H9 (cell line): Measurements from ENCODE around the gene IQSEC1. TPM values are rescaled to one million over a fixed set of nuclear protein-coding genes. Genes with fewer than 3 reads are reported as not detected.

Source experiments
- DNase-seq: peaks from one replicate; pipeline ENCODE4 v3.0.0-alpha.2; 2017
- H2AFZ ChIP-seq: one replicate; pipeline ENCODE4 v1.6.1; 2013; ENCODE audit warnings: mild to moderate bottlenecking, low read length, control low read depth, moderate library complexity
- H2AK5ac ChIP-seq: 2 replicates; pipeline ENCODE4 v1.6.1; 2013; ENCODE audit warnings: low read length, control low read depth, mixed read lengths; ENCODE audit not compliant: insufficient read length
- H2BK120ac ChIP-seq: one replicate; pipeline ENCODE4 v1.6.1; 2013; ENCODE audit warnings: low read depth, mild to moderate bottlenecking, low read length, control low read depth, inconsistent platforms; ENCODE audit not compliant: poor library complexity, severe bottlenecking
- H2BK12ac ChIP-seq: 2 replicates; pipeline ENCODE4 v1.6.1; 2013; ENCODE audit warnings: low read length, control low read depth, mixed read lengths, low read depth; ENCODE audit not compliant: insufficient read length
- H2BK15ac ChIP-seq: 2 replicates; pipeline ENCODE4 v1.6.1; 2013; ENCODE audit warnings: low read depth, low read length, control low read depth
- H2BK20ac ChIP-seq: one replicate; pipeline ENCODE4 v1.6.1; 2013; ENCODE audit warnings: low read depth, mild to moderate bottlenecking, low read length, control low read depth, inconsistent platforms; ENCODE audit not compliant: poor library complexity, severe bottlenecking
- H2BK5ac ChIP-seq: 2 replicates; pipeline ENCODE4 v1.6.1; 2013; ENCODE audit warnings: low read length, control low read depth, mixed read lengths; ENCODE audit not compliant: insufficient read length
- H3K14ac ChIP-seq: 2 replicates; pipeline ENCODE4 v1.6.1; 2013; ENCODE audit warnings: low read length, control low read depth; ENCODE audit not compliant: insufficient read depth
- H3K18ac ChIP-seq: 2 replicates; pipeline ENCODE4 v1.6.1; 2013; ENCODE audit warnings: low read depth, mild to moderate bottlenecking, mixed read lengths, low read length, control low read depth; ENCODE audit not compliant: insufficient read length
- H3K23ac ChIP-seq: 2 replicates; pipeline ENCODE4 v1.6.1; 2013; ENCODE audit warnings: low read length, control low read depth, mixed read lengths, low read depth; ENCODE audit not compliant: insufficient read length
- H3K23me2 ChIP-seq: 2 replicates; pipeline ENCODE4 v1.6.1; 2013; ENCODE audit warnings: low read depth, mild to moderate bottlenecking, mixed read lengths, low read length, control low read depth; ENCODE audit not compliant: insufficient read length, poor library complexity, severe bottlenecking
- H3K27ac ChIP-seq: 2 replicates; pipeline ENCODE4 v1.5.1; 2013; ENCODE audit warnings: low read length, control low read depth, mixed read lengths, low read depth; ENCODE audit not compliant: insufficient read length
- H3K27me3 ChIP-seq: 2 replicates; pipeline ENCODE4 v1.6.1; 2013; ENCODE audit warnings: low read length, control low read depth, inconsistent platforms; ENCODE audit not compliant: insufficient read depth
- H3K4ac ChIP-seq: 2 replicates; pipeline ENCODE4 v1.6.1; 2013; ENCODE audit warnings: low read depth, mild to moderate bottlenecking, control low read depth, inconsistent platforms, low read length, moderate library complexity
- H3K4me1 ChIP-seq: 2 replicates; pipeline ENCODE4 v1.6.1; 2013; ENCODE audit warnings: low read length, control low read depth, inconsistent platforms; ENCODE audit not compliant: insufficient read depth
- H3K4me2 ChIP-seq: 2 replicates; pipeline ENCODE4 v1.6.1; 2013; ENCODE audit warnings: low read length, control low read depth, mixed read lengths; ENCODE audit not compliant: insufficient read length, insufficient read depth
- H3K56ac ChIP-seq: 2 replicates; pipeline ENCODE4 v1.6.1; 2013; ENCODE audit warnings: low read depth, mild to moderate bottlenecking, mixed read lengths, low read length, control low read depth; ENCODE audit not compliant: insufficient read length
- H3K79me1 ChIP-seq: 2 replicates; pipeline ENCODE4 v1.6.1; 2013; ENCODE audit warnings: low read depth, mild to moderate bottlenecking, moderate library complexity, low read length, control low read depth, inconsistent platforms; ENCODE audit not compliant: insufficient read depth, poor library complexity, severe bottlenecking
- H3K79me2 ChIP-seq: 2 replicates; pipeline ENCODE4 v1.6.1; 2013; ENCODE audit warnings: low read length, control low read depth, inconsistent platforms; ENCODE audit not compliant: insufficient read depth
- H3K9ac ChIP-seq: 2 replicates; pipeline ENCODE4 v1.6.1; 2013; ENCODE audit warnings: low read length, control low read depth, mixed read lengths; ENCODE audit not compliant: insufficient read length; ENCODE audit errors: extremely low read depth
- H3K9me3 ChIP-seq: one replicate; pipeline ENCODE4 v1.6.1; 2013; ENCODE audit warnings: low read depth, low read length, inconsistent platforms; ENCODE audit not compliant: control insufficient read depth
- H3T11ph ChIP-seq: one replicate; pipeline ENCODE4 v1.6.1; 2013; ENCODE audit warnings: mild to moderate bottlenecking, low read length, control low read depth, inconsistent platforms
- H4K20me1 ChIP-seq: one replicate; pipeline ENCODE4 v1.6.1; 2013; ENCODE audit not compliant: control insufficient read depth, insufficient read length, insufficient read depth
- H4K5ac ChIP-seq: 2 replicates; pipeline ENCODE4 v1.6.1; 2013; ENCODE audit warnings: low read depth, mild to moderate bottlenecking, mixed read lengths, low read length, control low read depth; ENCODE audit not compliant: insufficient read length
- H4K8ac ChIP-seq: replicated peaks from 2 replicates; pipeline ENCODE4 v1.6.1; 2013; ENCODE audit warnings: low read length, control low read depth, mixed read lengths, low read depth; ENCODE audit not compliant: insufficient read length
- H4K91ac ChIP-seq: 2 replicates; pipeline ENCODE4 v1.6.1; 2013; ENCODE audit warnings: low read depth, mild to moderate bottlenecking, moderate library complexity, mixed read lengths, low read length, control low read depth; ENCODE audit not compliant: insufficient read length
- H3K27ac Mint-ChIP-seq, 3 experiments: 2 replicates in 2 of 3; 3 replicates in 1 of 3; pipeline ENCODE4 v1.8.0; 2020 to 2021; ENCODE audit warnings: mixed read lengths in 3 of 3, mild to moderate bottlenecking in 1 of 3, moderate library complexity in 1 of 3
- H3K27me3 Mint-ChIP-seq: 2 replicates; pipeline ENCODE4 v1.8.0; 2021; ENCODE audit warnings: low read depth, mild to moderate bottlenecking, moderate library complexity, mixed read lengths
- H3K36me3 Mint-ChIP-seq, 3 experiments: 2 replicates in 2 of 3; 3 replicates in 1 of 3; pipeline ENCODE4 v1.8.0; 2020 to 2021; ENCODE audit warnings: low read depth in 3 of 3, mixed read lengths in 3 of 3; ENCODE audit not compliant: insufficient read depth in 1 of 3
- H3K4me1 Mint-ChIP-seq, 2 experiments: 2 replicates each; pipeline ENCODE4 v1.8.0; 2020; ENCODE audit warnings: mixed read lengths in 2 of 2
- H3K4me3 Mint-ChIP-seq, 2 experiments: 2 replicates in 1 of 2; 3 replicates in 1 of 2; pipeline ENCODE4 v1.8.0; 2020 to 2021; ENCODE audit warnings: mild to moderate bottlenecking in 2 of 2, mixed read lengths in 2 of 2, moderate library complexity in 1 of 2
- H3K9me3 Mint-ChIP-seq, 2 experiments: 2 replicates in 1 of 2; 3 replicates in 1 of 2; pipeline ENCODE4 v1.8.0; 2020; ENCODE audit warnings: mild to moderate bottlenecking in 2 of 2, mixed read lengths in 2 of 2, moderate library complexity in 1 of 2
- WGBS: extraction: QIAGEN DNeasy Blood & Tissue Kit; methylation state at CpG from one replicate; pipeline ENCODE4 v1.1.7; 2013; ENCODE audit warnings: missing lambda C conversion rate, low lambda C conversion rate, mixed read lengths; ENCODE audit not compliant: insufficient read length; ENCODE audit errors: extremely low coverage; 5-methylcytosine and 5-hydroxymethylcytosine counted together
- total RNA-seq: library from RNA; stranded (reverse); gene quantifications from 2 replicates; pipeline ENCODE4 v1.2.1, GENCODE V29; 2021
- TF ChIP-seq, protein P1 (sequence below): fragments of 200-600 bp; sonication (generic); conservative IDR thresholded peaks from 3 replicates; pipeline ENCODE4 v1.8.0; 2021; ENCODE audit warnings: antibody characterized with exemption, mild to moderate bottlenecking

IQSEC1 gene
- total RNA-seq, 1 experiment from 2014 or later = 19.1 TPM

GRCh38 chr3:12884186-12884680 is 189.0 kb downstream of the IQSEC1 start:
- Histone ChIP-seq H3K23me2 (no peaks in the 10 kb centered on the region), H3K4me1 (no peaks in the 10 kb centered on the region; the same call in 1 of the 2 replicates), H4K20me1 (no peaks in the 10 kb centered on the region), H2BK120ac (no peak overlapping the region), H3K18ac (no peak overlapping the region), H2BK15ac (no peak overlapping the region), H2BK20ac (no peak overlapping the region), H3K79me2 (no peaks in the 10 kb centered on the region), H3K56ac (no peak overlapping the region), H3K27me3 (peaks cover 2% of the 10 kb centered on the region; the same call in 1 of the 2 replicates), H3K79me1 (no peaks in the 10 kb centered on the region), H3K9ac (no peak overlapping the region), H4K91ac (no peak overlapping the region), H2BK12ac (no peak overlapping the region), H3K4ac (no peak overlapping the region), H2AFZ (no peak overlapping the region), H3K27ac (no peak overlapping the region), H3K23ac (no peak overlapping the region), H3K14ac (no peak overlapping the region), H3K9me3 (no peaks in the 10 kb centered on the region), H4K8ac (no peak overlapping the region), H2BK5ac (no peak overlapping the region), H3K4me2 (no peak overlapping the region), H3T11ph (no peak overlapping the region), H2AK5ac (no peak overlapping the region), H4K5ac (no peak overlapping the region)
- H3K36me3 Mint-ChIP-seq = peaks cover 0 to 4% (median 0%) of the 10 kb centered on the region in 3 experiments; a peak in 2 of 7 replicates
- H3K9me3 Mint-ChIP-seq = peaks cover 0 to 2% of the 10 kb centered on the region in 2 experiments; a peak in 2 of 5 replicates
- WGBS = no CpG with 5 or more reads among the region's 15 CpGs
- DNase-seq = no peak
- no peak overlapping the region; a peak in 1 of 7 replicates for H3K27ac Mint-ChIP-seq
- TF ChIP-seq, protein P1, sequence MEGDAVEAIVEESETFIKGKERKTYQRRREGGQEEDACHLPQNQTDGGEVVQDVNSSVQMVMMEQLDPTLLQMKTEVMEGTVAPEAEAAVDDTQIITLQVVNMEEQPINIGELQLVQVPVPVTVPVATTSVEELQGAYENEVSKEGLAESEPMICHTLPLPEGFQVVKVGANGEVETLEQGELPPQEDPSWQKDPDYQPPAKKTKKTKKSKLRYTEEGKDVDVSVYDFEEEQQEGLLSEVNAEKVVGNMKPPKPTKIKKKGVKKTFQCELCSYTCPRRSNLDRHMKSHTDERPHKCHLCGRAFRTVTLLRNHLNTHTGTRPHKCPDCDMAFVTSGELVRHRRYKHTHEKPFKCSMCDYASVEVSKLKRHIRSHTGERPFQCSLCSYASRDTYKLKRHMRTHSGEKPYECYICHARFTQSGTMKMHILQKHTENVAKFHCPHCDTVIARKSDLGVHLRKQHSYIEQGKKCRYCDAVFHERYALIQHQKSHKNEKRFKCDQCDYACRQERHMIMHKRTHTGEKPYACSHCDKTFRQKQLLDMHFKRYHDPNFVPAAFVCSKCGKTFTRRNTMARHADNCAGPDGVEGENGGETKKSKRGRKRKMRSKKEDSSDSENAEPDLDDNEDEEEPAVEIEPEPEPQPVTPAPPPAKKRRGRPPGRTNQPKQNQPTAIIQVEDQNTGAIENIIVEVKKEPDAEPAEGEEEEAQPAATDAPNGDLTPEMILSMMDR = no peak; the same call in 2 of the 3 replicates
- H3K4me3 Mint-ChIP-seq = no peak overlapping the region
- peaks cover 56% of the 10 kb centered on the region for H3K27me3 Mint-ChIP-seq
- peaks cover 8 to 15% of the 10 kb centered on the region in 2 experiments for H3K4me1 Mint-ChIP-seq
